HG03159 (cell line): ENCODE results near the gene INTS11.

Source experiments
- ATAC-seq: cut with Tn5 transposase; IDR thresholded peaks from one replicate; pipeline ENCODE4 v1.9.1; 2021; ENCODE audit warnings: mild to moderate bottlenecking, moderate library complexity; ENCODE audit not compliant: unreplicated experiment

INTS11 gene

GRCh38 chr1:1314678-1315335, 9.7 kb downstream of the INTS11 start:
- no peak for ATAC-seq

GRCh38 chr1:1314237-1314586, 10.2 kb downstream of the INTS11 start:
- ATAC-seq: no peak

- ATAC-seq: no peak
Observed at GRCh38 chr1:1313500-1314236, 10.8 kb downstream of the INTS11 start.

- ATAC-seq: no peak
Observed at GRCh38 chr1:1312450-1313314, 11.8 kb downstream of the INTS11 start.

GRCh38 chr1:1311107-1312104, 13.1 kb downstream of the INTS11 start:
- ATAC-seq: no peak

GRCh38 chr1:1310476-1311053, 13.9 kb downstream of the INTS11 start:
- ATAC-seq: no peak

GRCh38 chr1:1310109-1310385, 14.4 kb downstream of the INTS11 start:
- ATAC-seq: no peak

GRCh38 chr1:1309251-1310108, 15.0 kb downstream of the INTS11 start:
- ATAC-seq: no peak

GRCh38 chr1:1308756-1309250, 15.7 kb downstream of the INTS11 start:
- peak; percentile 0 for ATAC-seq

GRCh38 chr1:1307923-1308755, 16.3 kb downstream of the INTS11 start, which contains the start of the genes ACAP3 and PUSL1:
TSS of gene ACAP3 (minus strand) at chr1:1307930. CDS start at chr1:1307815, 115 bp downstream.
TSS of gene PUSL1 (plus strand) at chr1:1308597. CDS start at chr1:1308644, 47 bp downstream.
- ATAC-seq: peak; percentile 59

- no peak for ATAC-seq
Observed at GRCh38 chr1:1307261-1307922, 17.1 kb downstream of the INTS11 start.

- no peak for ATAC-seq
Observed at GRCh38 chr1:1306661-1307260, 17.7 kb downstream of the INTS11 start.

GRCh38 chr1:1306070-1306660, 18.3 kb downstream of the INTS11 start:
- no peak for ATAC-seq

GRCh38 chr1:1305300-1306069, 19.0 kb downstream of the INTS11 start:
- no peak for ATAC-seq

- no peak for ATAC-seq
Observed at GRCh38 chr1:1304331-1305299, 19.8 kb downstream of the INTS11 start.
